Stimulated activated CD8-positive, alpha-beta memory T cell treated with anti-CD3 and anti-CD28 coated beads, Interleukin-7, amount 100 ng/mL, for 24 hours (primary cell): ENCODE data around the gene GNB1.
"Not testable (repeated sequence)": the region's sequence is repeated elsewhere in the genome, so short reads cannot be mapped to it uniquely, and the experiment has no call there.

Source experiments
- DNase-seq: peaks from one replicate; pipeline ENCODE4 v3.0.0-alpha.2; 2020; ENCODE audit warnings: low read depth

Gene GNB1

DNA sequence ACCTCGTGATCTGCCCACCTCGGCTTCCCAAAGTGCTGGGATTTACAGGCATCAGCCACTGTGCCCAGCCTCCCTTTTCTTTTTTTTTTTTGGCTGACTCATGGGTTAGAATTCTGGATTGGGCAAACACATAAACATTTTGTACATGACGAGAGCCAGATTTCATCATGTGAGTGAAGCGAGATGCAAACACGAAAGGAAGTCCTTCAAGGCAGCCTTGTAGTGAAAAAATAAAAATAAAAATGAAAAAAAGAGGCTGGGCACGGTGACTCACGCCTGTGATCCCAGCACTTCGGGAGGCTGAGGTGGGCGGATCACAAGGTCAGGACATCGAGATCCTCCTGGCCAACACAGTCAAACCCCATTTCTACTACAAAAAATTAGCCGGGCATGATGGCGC lies 149.9 kb downstream of the GNB1 start:
- DNase-seq, result not testable (repeated sequence)

DNA sequence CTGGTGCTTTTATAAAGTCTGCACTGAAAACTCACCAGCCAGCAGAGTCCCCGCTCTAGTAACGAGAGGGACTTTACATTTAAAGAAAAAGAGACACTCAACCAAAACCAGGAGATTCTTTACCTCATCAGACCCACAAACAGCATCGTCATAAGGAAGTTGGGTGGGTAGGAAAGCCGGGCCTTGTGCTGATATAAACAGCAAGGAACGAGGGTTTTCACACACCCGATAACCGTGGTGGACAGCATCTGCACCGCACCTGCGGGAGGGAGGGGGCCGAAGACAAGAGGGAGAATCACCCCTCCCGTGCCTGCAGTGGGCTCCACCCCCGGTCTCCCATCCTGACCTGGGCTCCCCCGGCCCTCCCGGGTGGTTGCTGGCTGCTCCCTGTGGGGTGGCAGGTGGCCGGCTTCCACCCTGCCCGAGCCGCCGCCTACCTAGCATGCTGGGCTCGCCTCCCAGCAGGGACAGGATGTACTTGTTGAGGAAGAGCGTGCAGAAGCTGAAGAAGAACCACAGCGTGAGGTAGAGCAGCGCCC lies 152.0 kb downstream of the GNB1 start:
- not testable (repeated sequence) for DNase-seq

DNA sequence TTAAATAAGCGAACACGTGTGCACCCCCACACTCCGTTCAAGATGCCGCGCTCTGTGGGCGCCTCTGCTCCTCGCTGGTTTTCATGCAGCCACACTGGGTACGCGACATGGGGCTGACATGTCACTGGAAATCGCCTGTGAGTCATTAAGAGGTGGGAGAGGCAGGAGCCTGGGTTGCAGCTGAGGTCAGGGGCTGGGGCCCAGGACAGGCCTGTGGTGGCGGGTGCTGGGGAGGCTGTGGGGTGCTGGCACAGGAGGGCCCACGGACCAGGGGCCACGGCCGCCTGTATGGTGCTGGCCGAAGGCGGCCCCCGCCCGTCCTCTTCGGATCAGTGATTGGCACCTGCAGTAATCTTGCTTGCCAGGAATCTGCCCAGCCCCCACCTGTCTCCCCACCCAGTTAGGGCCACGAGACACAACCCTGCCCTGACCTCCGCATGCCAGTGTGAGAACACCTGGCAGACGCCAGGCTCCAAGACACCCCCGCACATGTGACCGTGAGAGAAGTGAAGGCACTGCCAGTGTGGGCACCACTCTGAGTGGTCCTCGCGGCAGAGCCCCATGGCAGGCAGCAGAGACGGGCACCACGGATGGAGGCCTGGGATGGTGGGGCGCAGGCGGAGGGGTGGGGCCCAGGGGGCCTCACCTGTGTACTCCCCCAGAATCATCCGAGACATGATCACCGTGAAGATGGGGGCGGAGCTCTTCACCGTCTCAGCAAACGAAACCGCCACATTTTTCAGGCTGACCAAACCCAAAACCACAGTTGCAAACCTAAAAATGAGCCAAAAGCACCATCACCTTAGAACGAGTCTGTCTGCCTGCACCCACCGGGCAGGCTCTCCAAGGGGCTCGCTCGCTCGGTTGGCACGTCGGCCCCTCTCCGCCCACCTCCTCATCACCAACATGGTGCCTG lies 153.0 kb downstream of the GNB1 start:
- not testable (repeated sequence) for DNase-seq
